ENCODE measurements around the gene SLX9. TPM values are rescaled to one million over a fixed set of nuclear protein-coding genes. Genes with fewer than 3 reads are reported as not detected.

SLX9 gene
- total RNA-seq, 1 donor from 2014 or later: 8.3 TPM

DNA sequence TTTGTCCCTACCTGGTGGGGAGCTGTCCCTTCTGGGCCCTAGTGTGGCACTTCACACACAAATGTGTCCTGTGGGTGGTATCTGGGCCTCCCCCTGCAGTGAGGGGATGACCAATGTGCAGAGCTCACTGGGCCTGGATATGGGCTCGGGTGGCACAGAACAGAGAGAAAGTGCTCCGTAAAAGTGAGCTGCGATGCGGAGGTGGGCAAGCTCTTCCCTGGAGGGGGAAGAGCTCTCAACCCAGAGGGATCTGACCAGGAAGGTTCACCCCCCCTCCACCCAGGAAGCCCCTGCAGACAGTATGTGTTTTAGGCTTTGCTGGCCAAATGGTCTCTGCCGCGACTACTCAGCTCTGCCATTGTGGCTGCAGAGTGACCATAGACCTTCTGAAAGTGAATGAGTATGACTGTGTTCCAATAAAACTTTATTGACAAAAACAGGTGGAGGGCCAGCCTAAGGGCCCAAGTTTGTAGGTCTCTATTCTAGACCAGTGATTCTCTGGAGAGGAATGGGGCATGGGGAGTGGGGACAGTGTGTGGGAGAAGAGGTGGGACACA is 10.5 kb upstream of the SLX9 start:
- TF ChIP-seq, protein P1, sequence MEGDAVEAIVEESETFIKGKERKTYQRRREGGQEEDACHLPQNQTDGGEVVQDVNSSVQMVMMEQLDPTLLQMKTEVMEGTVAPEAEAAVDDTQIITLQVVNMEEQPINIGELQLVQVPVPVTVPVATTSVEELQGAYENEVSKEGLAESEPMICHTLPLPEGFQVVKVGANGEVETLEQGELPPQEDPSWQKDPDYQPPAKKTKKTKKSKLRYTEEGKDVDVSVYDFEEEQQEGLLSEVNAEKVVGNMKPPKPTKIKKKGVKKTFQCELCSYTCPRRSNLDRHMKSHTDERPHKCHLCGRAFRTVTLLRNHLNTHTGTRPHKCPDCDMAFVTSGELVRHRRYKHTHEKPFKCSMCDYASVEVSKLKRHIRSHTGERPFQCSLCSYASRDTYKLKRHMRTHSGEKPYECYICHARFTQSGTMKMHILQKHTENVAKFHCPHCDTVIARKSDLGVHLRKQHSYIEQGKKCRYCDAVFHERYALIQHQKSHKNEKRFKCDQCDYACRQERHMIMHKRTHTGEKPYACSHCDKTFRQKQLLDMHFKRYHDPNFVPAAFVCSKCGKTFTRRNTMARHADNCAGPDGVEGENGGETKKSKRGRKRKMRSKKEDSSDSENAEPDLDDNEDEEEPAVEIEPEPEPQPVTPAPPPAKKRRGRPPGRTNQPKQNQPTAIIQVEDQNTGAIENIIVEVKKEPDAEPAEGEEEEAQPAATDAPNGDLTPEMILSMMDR (IDR thresholded peaks at IDR 0.05): no peak
- TF ChIP-seq POLR2A (IDR thresholded peaks at IDR 0.05) (no peak), POLR2AphosphoS5 (IDR thresholded peaks at IDR 0.05; ENCODE audit: insufficient read depth in 1 of 2, low read depth in 1 of 2) (no peak)
- Histone ChIP-seq H3K27me3 (peaks cover 14% of the 10 kb centered on the region), H3K36me3 (no peaks in the 10 kb centered on the region), H3K27ac (no peak overlapping the region), H3K9me3 (no peaks in the 10 kb centered on the region), H3K4me1 (peaks cover 34% of the 10 kb centered on the region), H3K4me3 (no peak overlapping the region)
- intact Hi-C loops (cut with DNase I): no loop called here
- no peak for DNase-seq (ENCODE audit: extremely low spot score in 2 of 2)

DNA sequence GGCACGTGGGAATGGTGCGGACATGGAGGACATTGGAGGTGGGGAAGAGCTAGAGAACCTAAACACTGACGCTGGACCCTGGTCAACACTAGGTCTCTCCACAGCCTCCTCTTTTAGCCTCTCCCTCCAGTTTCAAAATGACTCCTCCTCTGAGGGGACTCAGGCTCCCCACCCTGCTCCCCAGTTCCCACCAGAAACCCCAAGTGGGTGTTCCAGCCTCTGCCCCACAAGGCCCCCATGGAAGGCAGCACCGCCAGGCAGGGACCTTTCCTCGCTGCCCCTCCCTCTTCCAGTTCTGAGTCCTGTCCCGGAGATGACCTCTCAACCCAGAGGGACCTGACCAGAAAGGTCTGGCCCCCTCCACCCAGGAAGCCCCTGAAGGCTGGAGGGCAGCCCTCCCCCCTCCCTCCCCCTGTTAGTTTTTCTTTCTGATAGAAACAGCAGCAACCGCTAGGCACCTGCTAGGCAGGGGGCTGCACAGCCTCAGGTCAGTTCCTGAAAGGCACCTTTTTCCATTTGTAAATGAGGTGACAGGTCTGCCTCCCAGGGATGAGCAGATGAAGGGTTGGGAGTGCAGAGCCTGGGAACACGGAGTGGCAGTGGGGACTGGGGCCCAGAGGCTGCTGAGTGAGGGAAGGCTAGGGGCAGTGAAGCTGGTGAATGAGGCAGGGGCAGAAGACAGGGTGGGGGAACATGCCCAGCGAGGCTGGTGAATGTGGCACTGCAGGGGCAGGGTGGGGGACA is 9.9 kb upstream of the SLX9 start:
- peaks cover 34% of the 10 kb centered on the region for H3K4me1 ChIP-seq

DNA sequence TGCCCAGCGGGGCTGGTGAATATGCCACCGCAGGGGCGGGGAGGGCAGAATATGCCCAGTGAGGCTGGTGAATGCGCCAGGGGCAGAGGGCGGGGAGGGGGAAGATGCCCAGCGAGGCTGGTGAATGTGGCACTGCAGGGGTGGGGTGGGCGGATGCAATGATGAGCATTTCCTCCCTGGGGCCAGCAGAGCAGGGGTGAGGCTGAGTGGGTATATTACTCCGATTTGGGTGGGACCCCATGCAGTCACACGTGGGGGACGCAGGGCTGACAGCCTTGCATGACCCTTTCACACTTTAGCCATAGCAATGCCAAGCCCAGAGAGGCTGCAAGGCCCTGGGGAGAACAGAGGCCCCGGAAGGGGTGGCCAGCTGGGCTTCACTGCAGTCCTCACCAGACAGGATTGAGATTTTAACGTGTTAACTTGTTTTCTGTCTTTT is 9.3 kb upstream of the SLX9 start:
- TF ChIP-seq, protein P1 (IDR thresholded peaks at IDR 0.05): no peak
- no peak for TF ChIP-seq POLR2AphosphoS5 (IDR thresholded peaks at IDR 0.05; ENCODE audit: insufficient read depth in 1 of 2, low read depth in 1 of 2)
- no peak for TF ChIP-seq POLR2A (IDR thresholded peaks at IDR 0.05)
- no peak for DNase-seq (ENCODE audit: extremely low spot score in 2 of 2)
- no peak overlapping the region for H3K27ac ChIP-seq
- no peaks in the 10 kb centered on the region for H3K36me3 ChIP-seq
- intact Hi-C loops (cut with DNase I): loop anchor here (10.0 kb wide), 1 partner anchor 126 kb away; the partner anchor contains the start of gene UBE2G2
- peaks cover 14% of the 10 kb centered on the region for H3K27me3 ChIP-seq
- H3K4me1 ChIP-seq: peaks cover 34% of the 10 kb centered on the region
- H3K9me3 ChIP-seq: no peaks in the 10 kb centered on the region
- H3K4me3 ChIP-seq: no peak overlapping the region

More for the DNA sequence above, 9.9 kb upstream of the SLX9 start:
- intact Hi-C loops (cut with DNase I): loop anchor here (10.0 kb wide), 1 partner anchor 125 kb away; the partner anchor contains the start of gene UBE2G2
- DNase-seq (ENCODE audit: extremely low spot score in 2 of 2): no peak
- Histone ChIP-seq H3K4me3 (no peak overlapping the region), H3K9me3 (no peaks in the 10 kb centered on the region), H3K27me3 (peaks cover 14% of the 10 kb centered on the region), H3K27ac (no peak overlapping the region), H3K36me3 (no peaks in the 10 kb centered on the region)
- no peak for TF ChIP-seq POLR2AphosphoS5 (IDR thresholded peaks at IDR 0.05; ENCODE audit: insufficient read depth in 1 of 2, low read depth in 1 of 2)
- TF ChIP-seq POLR2A (IDR thresholded peaks at IDR 0.05): no peak
- TF ChIP-seq, protein P1 (IDR thresholded peaks at IDR 0.05): no peak

DNA sequence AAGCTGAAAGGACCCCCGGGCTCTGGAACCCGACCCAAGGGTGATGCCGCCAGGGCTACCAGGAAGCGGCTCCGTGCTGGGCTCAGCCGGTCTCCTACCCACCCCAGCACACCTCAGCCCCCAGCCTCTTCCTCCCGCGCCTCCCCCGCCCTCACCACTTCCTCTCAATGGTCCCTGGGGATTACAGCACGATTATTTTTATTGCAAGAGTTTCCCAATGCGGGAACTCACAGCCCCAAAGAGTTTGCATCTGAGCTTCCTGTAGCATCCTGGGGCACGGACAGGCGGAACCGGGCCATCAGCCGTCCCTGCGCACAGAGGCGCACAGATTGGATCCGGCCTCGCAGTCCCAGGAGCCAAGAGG is 8.7 kb upstream of the SLX9 start:
- DNase-seq (ENCODE audit: extremely low spot score in 2 of 2): no peak
- H3K36me3 ChIP-seq: no peaks in the 10 kb centered on the region
- H3K4me3 ChIP-seq: peak overlapping the region; percentile 42
- intact Hi-C loops (cut with DNase I): loop anchor here (10.0 kb wide), 1 partner anchor 126 kb away; the partner anchor contains the start of gene UBE2G2
- peak overlapping the region; percentile 27 for H3K27ac ChIP-seq
- H3K27me3 ChIP-seq: peaks cover 14% of the 10 kb centered on the region
- TF ChIP-seq POLR2A (IDR thresholded peaks at IDR 0.05) (no peak), POLR2AphosphoS5 (IDR thresholded peaks at IDR 0.05; ENCODE audit: insufficient read depth in 1 of 2, low read depth in 1 of 2) (no peak)
- TF ChIP-seq, protein P1 (IDR thresholded peaks at IDR 0.05): no peak
- no peaks in the 10 kb centered on the region for H3K9me3 ChIP-seq
- H3K4me1 ChIP-seq: peaks cover 34% of the 10 kb centered on the region
